HG03575 (cell line): ENCODE measurements around the gene TRABD.

ENCODE experiments used
- ATAC-seq: cut with Tn5 transposase; IDR thresholded peaks from one replicate; pipeline ENCODE4 v1.9.1; 2021; ENCODE audit not compliant: unreplicated experiment, insufficient number of reproducible peaks, low FRiP score; ENCODE audit errors: extremely low read depth

Gene TRABD

DNA sequence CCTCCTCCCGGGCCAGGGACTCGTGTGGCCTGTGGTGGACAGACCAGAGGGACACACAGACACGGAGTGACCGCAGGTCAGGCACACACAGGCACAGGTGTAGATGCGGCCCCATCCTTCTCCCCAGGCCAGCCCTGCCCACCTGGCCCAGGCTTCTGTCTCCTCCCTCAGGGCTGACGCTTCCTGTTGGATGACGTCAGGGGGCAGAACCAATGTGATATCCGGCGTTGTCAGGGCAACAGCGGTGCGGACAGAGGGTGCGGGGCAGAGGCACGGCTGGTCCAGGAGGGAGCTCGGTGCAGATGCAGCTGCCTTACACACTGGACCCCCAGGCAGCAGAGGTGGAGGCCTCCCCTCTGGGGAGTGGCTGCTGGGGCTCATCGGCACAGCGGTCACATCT, 62.0 kb downstream of the TRABD start:
- ATAC-seq: no peak

DNA sequence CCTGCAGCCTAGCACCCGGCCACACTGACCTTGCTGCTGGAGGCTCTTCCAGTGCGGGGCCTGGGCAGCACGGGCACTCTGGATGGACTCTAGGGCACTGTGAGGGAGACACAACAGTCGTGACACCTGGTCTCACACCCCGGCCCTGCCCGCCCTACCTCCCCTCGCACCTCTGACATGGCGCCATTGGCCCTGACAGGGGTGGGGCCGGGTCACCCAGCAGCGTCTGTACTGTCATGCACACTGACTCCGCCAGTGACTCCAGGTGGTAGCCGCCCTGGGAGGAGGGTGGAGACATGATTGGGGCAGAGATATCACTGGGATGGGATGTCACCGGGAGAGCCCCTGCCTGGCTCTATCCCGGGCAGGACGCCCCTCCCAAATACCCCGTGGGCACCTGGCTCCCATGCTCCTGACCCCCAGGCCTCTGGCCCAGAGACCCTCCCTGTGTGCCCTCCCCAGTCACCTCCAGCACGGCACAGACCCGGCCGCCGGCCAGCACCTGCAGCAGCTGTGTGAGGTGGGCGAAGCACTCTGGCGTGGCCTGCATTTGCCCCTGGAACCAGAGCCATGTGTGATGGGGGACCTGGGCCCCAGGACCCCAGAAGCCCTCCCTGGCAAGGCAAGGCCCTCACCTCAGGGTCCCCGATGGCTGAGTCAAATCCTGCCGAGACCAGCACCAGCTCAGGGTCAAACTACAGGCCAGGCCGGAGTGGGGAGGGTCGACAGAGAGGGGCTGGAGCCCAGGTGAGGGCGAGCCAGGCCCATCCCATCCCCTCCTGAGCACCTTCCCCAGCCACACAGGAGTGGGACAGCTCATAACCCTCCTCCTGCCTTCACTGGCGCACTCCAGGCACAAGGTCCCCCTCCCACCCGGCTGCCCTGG, 62.7 kb downstream of the TRABD start:
- no peak for ATAC-seq
